Measurements from ENCODE around the gene ADRB2. TPM values are rescaled to one million over a fixed set of nuclear protein-coding genes. Genes with fewer than 3 reads are reported as not detected.
"Not testable (repeated sequence)": the region's sequence is repeated elsewhere in the genome, so short reads cannot be mapped to it uniquely, and the experiment has no call there.

Gene ADRB2
- polyA plus RNA-seq, 3 donors = 0.21 to 0.40 (median 0.30) TPM

DNA sequence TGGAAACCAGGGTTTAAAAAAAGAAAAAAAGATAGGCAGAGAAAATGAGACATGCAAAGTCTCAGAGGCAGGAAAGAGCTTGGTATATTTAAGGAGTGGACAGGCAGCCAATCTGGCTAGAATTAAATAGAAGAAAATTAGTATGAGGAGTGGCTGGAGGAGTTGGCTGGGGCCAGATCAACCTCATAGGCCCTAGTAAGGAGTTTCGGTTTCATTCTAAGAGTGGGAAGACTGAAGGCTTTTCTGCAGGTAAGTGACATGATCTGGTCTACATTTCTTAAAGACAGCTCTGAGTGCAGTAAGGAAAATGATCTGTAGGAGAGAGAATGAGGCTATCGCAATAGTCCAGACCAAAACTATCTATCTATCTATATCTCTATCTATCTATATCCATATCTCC, 27.5 kb downstream of the ADRB2 start:
- DNase-seq = no peak

DNA sequence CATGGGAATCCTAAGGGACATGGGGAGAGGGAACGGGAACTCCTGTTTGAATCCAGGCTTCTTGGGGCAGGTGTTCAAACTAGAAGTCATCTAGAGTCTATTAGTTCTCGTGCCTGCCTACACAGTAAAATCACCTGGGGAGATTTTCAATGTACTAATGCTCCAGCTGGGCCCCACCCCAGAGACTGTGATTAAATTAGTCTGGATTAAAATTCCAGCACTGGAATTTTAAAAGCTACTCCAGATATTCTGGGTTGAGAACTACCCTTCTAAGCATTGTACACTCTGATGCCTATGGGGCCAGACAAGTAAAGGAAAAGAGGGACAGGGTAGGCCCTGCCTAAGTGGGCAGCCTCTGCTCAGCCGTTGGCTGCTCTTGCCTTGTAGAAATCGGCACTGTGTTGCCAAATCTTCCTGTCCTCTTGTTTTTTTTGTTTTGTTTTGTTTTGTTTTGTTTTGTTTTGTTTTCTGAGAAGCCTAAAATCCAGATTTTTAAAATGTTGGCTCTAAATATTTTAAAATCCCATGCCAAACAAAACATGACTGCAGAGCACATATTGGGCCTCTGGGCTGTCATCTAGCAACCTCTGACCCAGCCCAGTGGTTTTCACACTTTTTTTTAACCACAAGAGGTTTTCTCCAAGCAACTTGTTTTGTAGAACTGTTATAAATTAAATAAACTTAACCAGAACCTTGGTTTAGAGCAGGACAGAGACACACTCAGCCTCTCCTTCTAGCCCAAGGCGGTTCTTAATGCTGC, 29.0 kb downstream of the ADRB2 start:
- DNase-seq = no peak

DNA sequence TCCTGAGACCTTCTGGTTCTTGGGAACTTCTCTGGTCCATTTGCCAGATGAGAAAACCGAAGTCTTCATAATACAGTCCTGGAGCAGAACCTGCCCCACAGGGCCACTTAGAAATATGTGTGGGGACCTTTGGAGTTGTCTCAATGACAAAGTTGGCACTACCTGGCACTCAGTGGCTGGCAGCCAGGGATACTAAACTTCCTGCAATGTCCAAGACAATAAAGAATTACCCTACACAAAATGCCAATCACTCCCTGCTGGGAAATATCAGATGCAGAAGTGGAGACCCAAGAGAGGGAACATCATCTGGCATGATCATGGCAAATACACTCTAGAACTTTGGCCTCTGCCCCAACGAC, 29.6 kb downstream of the ADRB2 start:
- no peak for DNase-seq

DNA sequence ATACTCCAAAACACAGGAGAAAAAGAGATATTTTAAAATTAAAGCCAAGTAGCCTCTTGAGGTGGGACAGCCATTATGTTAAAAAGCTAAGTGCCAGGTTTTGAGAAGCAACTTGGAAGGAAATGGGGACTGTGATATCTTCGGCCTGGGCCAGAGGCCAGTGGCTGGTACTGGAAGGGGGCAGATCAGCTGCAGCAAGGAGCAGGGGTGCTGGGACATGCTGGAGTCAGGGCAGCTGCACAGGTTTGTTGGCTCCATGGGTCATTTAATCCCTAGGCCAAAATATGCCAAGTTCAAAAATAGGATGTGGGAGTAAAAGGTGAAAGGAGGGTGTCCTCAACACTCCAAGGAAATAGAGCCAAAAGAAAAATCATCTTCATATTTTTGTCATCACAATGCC, 30.0 kb downstream of the ADRB2 start:
- DNase-seq = no peak

DNA sequence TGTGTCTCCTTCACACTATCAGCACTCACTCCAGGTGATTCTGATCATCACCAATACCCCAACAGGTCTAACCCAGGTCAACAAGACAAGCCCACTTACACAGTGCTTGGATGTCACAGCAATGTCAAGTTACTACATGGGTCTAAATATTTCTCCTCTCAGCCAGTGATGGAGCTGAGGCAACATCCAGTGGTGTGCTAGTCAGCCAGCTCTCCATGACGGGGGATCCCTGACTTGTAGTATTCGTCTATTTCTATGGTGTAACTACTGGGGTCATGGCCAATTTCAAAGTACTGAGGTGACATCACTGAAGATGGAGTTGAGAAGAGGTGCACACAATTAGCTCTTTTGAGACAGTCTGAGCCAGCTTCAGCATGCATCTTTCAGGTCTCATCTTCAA, 31.1 kb downstream of the ADRB2 start:
- DNase-seq = no peak

DNA sequence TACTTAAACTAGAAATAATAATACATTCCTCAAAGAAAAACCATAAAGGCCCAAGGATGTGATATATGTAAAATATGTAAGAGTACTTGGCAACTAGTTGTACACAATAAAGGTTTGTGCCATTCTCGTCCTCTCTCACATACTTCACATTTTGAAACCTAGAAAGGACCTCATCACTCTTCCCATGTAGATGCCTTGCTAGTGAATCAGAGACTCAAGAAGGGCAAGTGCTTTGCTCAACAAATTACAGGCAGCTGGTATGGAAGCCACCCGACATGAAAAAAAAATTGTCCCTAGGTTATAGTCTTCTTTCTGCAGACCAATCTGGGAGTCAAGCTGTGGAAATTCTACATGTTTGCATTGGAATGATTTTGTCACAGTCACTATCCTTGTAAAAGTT, 31.7 kb downstream of the ADRB2 start:
- DNase-seq = no peak

DNA sequence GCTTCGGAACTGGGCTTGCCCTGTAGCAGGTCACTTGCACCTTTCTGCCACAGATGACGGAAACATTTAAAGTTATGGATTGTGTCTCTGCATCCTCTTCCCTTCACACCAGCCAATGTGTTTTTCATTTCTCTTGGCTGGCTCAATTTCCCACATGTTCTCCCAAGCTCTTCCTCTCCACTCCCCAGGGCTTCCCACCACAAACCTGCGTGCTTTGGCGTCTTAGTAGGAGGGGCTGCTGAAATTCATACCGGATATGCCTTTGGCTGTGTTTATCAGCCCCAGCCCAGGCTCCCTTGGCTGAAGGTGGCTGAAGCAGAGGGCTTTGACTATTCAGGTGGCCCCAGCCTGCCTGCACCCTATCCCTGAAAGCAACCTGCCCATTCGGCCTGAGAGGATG, 32.1 kb downstream of the ADRB2 start:
- DNase-seq = no peak

DNA sequence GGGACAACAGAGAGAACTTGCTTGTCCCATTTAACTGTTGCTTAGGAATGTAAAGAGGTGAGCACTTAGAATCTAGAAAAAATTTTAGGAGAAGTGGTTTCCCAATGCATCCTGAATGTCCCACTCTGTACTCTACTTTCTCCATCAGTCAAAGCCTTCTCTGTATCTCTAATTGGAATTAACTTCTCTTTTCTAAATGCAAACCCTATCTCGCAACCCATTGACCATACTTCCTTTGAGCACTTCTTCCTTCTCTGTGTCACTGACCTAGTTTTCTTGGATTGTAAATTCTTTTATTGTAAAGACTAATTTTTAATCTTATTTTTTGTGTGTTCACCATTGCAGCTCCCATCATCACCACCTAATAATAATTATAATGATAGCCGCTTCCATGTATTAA, 33.3 kb downstream of the ADRB2 start:
- no peak for DNase-seq

DNA sequence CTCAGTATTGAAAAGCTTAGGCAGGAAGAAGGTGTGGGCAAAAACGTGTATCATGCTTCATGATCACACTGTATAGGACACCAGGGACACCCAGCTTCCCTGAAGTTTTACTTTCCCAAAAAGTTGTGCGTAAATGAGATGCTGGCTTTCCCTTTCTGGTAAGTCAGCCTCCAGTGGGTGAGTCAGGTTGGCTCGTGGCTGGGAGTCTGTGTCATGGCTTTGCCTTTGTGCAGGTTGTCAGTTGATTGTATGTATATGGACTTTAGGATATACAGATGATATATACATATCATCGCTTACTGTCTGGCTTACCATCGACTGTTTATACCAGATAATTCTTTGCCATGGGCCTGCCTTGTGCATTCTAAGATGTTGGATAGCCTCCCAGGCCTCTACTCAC, 34.2 kb downstream of the ADRB2 start:
- no peak for DNase-seq

DNA sequence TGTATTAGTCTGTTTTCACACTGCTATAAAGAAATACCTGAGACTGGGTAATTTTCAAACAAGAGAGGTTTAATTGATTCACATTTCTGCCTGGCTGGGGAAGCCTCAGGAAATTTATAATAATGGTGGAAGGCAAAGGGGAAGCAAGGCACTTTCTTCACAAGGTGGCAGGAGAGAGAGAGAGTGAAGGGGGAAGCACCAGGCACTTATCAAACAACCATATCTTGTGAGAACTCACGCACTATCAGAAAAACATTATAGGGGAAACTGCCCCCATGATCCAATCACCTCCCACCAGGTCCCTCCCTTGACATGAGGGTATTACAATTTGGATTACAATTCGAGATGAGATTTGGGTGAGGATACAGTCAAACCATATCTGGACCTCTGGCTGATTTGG, 34.7 kb downstream of the ADRB2 start:
- no peak for DNase-seq

DNA sequence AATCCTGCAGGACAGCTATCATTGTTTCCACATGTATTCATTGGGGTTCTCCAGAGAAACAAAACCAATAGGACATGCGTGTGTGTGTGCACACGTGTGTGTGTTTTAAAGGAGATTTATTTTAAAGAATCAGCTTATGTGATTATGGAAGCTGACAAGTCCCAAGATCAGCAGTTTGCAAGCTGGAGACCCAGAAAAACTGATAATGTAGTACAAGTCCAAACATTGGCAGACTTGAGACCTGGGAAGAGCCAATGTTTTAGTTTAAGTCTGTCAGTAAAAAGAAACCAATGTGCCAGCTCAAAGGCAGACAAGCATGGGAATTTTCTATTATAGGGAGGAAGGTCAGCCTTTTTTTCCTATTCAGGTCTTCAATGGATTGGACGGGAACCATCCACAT, 35.3 kb downstream of the ADRB2 start:
- DNase-seq = no peak

DNA sequence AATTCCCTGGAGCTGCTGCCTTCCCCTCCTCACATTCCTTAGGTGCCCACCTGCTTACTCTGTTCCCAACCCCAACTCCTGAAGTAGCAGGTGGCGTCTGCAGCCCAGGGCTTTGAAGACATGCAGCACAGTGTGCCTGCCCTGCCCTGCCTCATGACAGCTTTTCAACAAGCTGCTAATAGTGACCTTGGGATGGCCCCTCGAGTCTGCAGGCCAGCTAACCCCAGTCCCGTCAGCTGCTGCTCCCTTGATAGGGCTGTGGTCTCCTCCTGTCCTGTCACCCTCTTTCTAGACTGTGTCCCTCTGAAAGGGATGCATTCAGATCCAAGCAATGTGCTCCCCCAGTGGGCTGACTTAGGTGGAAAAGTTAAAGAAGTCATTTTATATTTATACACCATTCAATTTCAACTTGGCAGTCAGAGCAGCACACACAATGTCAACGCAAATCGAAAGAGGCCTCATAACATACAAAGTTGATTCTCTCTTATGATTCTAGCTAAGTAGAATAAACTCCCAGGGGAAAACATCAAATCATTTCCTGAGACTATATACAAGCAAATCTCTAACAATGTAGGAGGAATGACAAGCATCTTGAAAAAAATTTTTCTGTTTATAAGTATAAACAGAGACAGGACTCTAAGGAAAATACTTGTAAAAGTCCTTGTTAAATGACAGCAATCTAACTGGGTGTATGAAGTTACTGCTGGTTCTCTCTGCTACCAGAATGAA, 37.9 kb downstream of the ADRB2 start:
- DNase-seq = peak; percentile 15

DNA sequence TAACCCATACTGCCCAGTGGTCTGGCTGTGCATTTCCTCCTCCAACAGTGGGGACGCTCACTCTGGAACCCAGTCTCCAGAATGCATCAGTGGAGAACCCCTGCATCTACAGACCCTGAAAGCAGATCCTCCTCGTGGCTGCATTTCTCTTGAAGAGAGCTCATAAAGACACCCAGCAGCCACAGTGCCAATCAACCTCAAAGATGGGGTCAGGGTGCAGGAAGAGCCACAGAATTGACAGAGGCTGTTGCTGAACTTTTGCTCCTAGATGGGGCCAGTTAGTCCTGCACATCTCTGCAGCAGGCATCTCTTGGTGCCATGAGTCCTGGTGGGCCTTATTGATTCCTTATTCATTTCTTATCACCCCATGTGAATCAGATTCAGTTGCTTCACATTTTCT, 39.6 kb downstream of the ADRB2 start:
- no peak for DNase-seq

DNA sequence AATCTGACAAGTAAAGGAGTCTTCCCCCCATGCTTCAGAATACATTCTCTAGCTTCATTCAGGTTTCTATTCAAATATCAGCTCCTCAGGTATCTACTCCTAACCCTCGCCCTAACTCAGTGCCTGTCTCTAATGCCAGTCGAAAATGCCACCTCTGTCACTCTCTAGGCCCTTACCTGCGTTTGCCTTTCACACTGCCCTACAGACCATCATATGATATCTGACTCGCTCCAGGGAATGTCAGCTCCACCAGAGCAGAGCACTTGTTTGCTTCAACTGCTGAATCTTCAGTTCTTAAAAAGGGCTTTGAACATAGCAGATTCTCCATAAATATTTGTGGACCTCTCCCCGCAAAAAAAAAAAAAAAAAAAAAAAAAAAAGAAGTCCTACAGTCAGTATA, 46.7 kb downstream of the ADRB2 start:
- DNase-seq = no peak

DNA sequence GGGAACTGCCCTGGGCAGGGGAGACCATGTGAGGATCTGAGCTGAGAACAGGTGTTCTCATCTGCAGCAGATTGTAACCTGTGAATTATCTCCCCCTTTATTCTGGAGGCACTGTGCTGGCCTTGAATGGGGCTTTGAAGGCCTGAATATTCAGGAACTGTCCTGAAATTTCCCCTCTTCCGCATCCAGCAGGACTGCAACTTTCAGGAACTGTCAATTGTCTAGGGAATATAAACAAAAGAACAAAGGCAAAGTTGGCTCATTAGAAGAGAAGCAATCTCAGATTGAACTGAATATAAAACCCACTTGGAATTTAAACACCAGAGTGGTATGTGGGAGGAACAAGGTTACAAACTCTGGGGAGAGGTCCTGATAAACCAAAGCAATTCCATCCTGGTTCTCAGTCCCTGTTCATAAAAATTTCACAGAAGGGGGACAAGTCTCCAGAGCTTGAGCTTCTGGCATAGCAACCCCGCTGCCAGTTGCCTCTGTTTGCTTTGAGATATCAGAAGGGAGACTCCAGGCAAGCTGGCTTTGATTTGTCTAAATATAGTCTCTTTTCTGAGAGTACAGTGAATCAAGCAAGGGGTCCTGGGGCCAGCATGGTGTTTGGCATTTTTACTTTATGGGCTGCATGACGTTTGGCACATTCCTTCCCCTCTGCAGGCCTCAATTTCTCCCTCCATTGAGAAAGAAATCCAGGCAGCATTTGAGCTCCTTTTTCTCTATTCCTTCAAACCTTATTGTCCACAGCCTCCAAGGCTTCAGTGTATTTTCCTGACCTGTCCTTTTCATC, 47.5 kb downstream of the ADRB2 start:
- no peak for DNase-seq

DNA sequence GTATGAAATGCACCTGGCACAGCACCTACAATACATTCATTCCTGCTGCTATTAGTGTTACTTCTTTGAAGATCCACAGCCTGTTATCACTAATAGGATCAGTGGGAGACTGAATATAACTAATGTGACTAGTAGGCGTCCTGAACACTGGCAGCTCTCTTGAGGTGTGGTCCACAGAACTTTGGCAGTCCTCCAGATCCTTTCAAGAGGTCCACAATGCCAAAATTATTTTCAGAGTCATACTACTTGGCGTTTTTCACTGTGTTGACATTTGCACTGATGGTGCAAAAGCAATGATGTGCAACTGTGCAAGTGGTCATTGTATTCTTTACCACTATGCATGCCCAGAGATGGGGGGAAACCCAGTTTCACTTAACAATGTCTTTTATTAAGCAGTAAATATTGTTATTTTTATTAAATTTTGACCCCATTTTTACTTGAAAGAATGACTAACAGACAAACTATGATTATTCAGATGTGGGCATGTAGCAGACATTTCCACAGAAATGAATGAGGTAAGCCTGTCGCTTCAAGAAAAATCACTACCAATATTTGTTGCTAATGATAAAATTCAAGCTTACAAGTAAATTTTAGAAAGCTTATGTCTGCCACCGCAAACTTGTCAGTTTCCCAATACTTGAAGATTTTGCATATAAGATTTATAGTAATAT, 48.9 kb downstream of the ADRB2 start:
- DNase-seq = no peak

DNA sequence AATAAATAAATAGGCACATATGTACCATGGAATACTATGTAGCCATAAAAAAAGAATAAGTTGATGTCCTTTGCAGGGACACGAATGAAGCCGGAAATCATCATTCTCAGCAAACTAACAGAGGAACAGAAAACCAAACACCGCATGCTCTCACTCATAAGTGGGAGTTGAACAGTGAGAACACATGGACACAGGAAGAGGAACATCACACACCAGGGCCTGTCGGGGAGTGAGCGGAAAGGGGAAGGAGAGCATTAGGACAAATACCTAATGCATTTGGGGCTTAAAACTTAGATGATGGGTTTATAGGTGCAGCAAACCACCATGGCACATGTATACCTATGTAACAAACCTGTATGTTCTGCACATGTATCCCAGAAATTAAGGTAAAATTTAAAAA, 51.0 kb downstream of the ADRB2 start:
- DNase-seq = not testable (repeated sequence)

Other genes with a start within 250 kb of the ADRB2 start
- gene HTR4, start 172.1 kb upstream of the ADRB2 start, polyA plus RNA-seq (ENCODE audit: insufficient read length in 3 of 3) = under 1 TPM in 2 of 3 donors, not detected in 1; 0.07 to 0.12 TPM
- under 1 TPM; 0.65 to 0.68 (median 0.68) TPM for gene SH3TC2, start 236.5 kb downstream of the ADRB2 start, polyA plus RNA-seq (ENCODE audit: insufficient read length in 3 of 3)